Spleen (tissue), 3 donors: ENCODE data around the gene ZNF367.

Experiments
- POLR2A ChIP-seq, 3 donors: fragments of 450-650 bp; IDR thresholded peaks; one replicate each; pipeline ENCODE4 v1.5.1; 2017; ENCODE audit warnings: antibody characterized with exemption in 3 of 3, mild to moderate bottlenecking in 1 of 3
- POLR2AphosphoS5 ChIP-seq, 3 donors: sonication (generic); formaldehyde crosslinking; IDR thresholded peaks; one replicate each; pipeline ENCODE4 v1.5.1; 2017; ENCODE audit warnings: antibody characterized with exemption in 3 of 3

DNA sequence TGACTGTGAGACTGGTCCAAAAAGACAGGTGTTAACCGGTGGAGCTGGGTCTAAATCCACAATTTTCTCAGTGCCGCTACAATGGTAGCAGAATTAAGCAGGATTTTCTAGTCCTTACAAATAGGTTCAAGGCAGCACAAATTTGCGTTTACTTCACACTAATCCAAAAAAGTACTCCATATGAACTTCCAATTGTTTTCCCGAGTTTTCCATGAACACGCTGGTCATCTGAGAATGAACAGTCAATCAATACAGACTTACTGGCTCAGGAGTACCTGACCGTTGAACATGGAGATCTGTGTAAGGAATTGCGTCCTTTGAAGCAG, 35.4 kb downstream of the ZNF367 start:
- TF ChIP-seq POLR2A (IDR thresholded peaks at IDR 0.05) (no peak), POLR2AphosphoS5 (IDR thresholded peaks at IDR 0.05) (no peak)
